HepG2 (cell line): ENCODE data around the gene ZCCHC3. TPM values are rescaled to one million over a fixed set of nuclear protein-coding genes. Genes with fewer than 3 reads are reported as not detected.

Source experiments
- CAMTA2 ChIP-seq: sonication (generic); formaldehyde crosslinking; IDR thresholded peaks from 2 replicates; pipeline ENCODE4 v1.4.0; 2020; ENCODE audit warnings: mild to moderate bottlenecking, missing genetic modification reagents, borderline replicate concordance
- KLF15 ChIP-seq: sonication (generic); formaldehyde crosslinking; IDR thresholded peaks from 2 replicates; pipeline ENCODE4 v1.8.1; 2023; ENCODE audit warnings: borderline replicate concordance, mild to moderate bottlenecking, inconsistent platforms, missing genetic modification reagents, mixed read lengths
- KMT2A ChIP-seq: sonication (generic); formaldehyde crosslinking; IDR thresholded peaks from 2 replicates; pipeline ENCODE4 v1.4.0; 2020; ENCODE audit warnings: missing genetic modification reagents
- MBNL3 ChIP-seq: fragments of 250-450 bp; sonication (Bioruptor Pico); conservative IDR thresholded peaks from 2 replicates; pipeline ENCODE4 v1.8.0; 2022; ENCODE audit warnings: mild to moderate bottlenecking, inconsistent platforms
- MIXL1 ChIP-seq: IDR thresholded peaks from 2 replicates; pipeline ENCODE4 v1.6.1; 2016
- NCOR1 ChIP-seq: fragments of 200-600 bp; sonication (generic); IDR thresholded peaks from 2 replicates; pipeline ENCODE4 v1.7.0; 2017; ENCODE audit warnings: antibody characterized with exemption, low read length, borderline replicate concordance
- PCBP1 ChIP-seq: fragments of 200-400 bp; formaldehyde crosslinking; IDR thresholded peaks from 2 replicates; pipeline ENCODE4 v1.6.1; 2017; ENCODE audit warnings: mild to moderate bottlenecking, low read depth, low read length, borderline replicate concordance
- POLR2G ChIP-seq: fragments of 200-400 bp; formaldehyde crosslinking; IDR thresholded peaks from 2 replicates; pipeline ENCODE4 v1.6.1; 2018; ENCODE audit warnings: mild to moderate bottlenecking, low read depth, low read length, moderate library complexity
- RAD21 ChIP-seq: fragments of 450-650 bp; formaldehyde crosslinking; IDR thresholded peaks from 2 replicates; pipeline ENCODE4 v1.5.0; 2020; ENCODE audit warnings: mild to moderate bottlenecking
- SATB2 ChIP-seq: sonication (generic); formaldehyde crosslinking; IDR thresholded peaks from 2 replicates; pipeline ENCODE4 v1.5.0; 2020; ENCODE audit warnings: missing genetic modification reagents
- SOX5 ChIP-seq: IDR thresholded peaks from 2 replicates; pipeline ENCODE4 v1.6.1; 2016; ENCODE audit warnings: borderline replicate concordance
- SRF ChIP-seq: IDR thresholded peaks from 2 replicates; pipeline ENCODE4 v1.6.1; 2011; ENCODE audit warnings: mild to moderate bottlenecking, low read depth, low read length, moderate library complexity
- U2AF2 ChIP-seq: fragments of 200-400 bp; formaldehyde crosslinking; IDR thresholded peaks from 2 replicates; pipeline ENCODE4 v1.6.1; 2017; ENCODE audit warnings: low read depth, mild to moderate bottlenecking, low read length
- ZNF292 ChIP-seq: sonication (generic); formaldehyde crosslinking; IDR thresholded peaks from 2 replicates; pipeline ENCODE4 v1.8.1; 2022; ENCODE audit warnings: mild to moderate bottlenecking, low read depth, missing genetic modification reagents, borderline replicate concordance
- ZNF543 ChIP-seq: sonication (generic); formaldehyde crosslinking; IDR thresholded peaks from 2 replicates; pipeline ENCODE4 v1.4.0; 2020; ENCODE audit warnings: mild to moderate bottlenecking, missing genetic modification reagents
- ZNF614 ChIP-seq: IDR thresholded peaks from 2 replicates; pipeline ENCODE4 v1.6.1; 2018; ENCODE audit warnings: missing biosample characterization, missing genetic modification reagents, inconsistent platforms, borderline replicate concordance
- ZNF629 ChIP-seq: sonication (generic); formaldehyde crosslinking; conservative IDR thresholded peaks from 2 replicates; pipeline ENCODE4 v1.5.0; 2020; ENCODE audit warnings: missing genetic modification reagents
- ZNF660 ChIP-seq: sonication (generic); formaldehyde crosslinking; IDR thresholded peaks from 2 replicates; pipeline ENCODE4 v1.5.1; 2020; ENCODE audit warnings: mild to moderate bottlenecking, low read depth, missing genetic modification reagents, borderline replicate concordance
- ZNF878 ChIP-seq: sonication (generic); formaldehyde crosslinking; IDR thresholded peaks from 2 replicates; pipeline ENCODE4 v1.8.1; 2023; ENCODE audit warnings: mild to moderate bottlenecking, missing genetic modification reagents, moderate library complexity
- polyA plus RNA-seq, 8 experiments: library from polyadenylated mRNA; depleted of rRNA in 3 of 8; stranded (reverse) in 7 of 8; unstranded in 1 of 8; fragments of >200 nt; fragmentation: Illumina TruSeq in 4 of 8; extraction: Trizol in 4 of 8; gene quantifications; 2 replicates each; pipeline versions ENCODE4 v1.2.1 to v1.2.3, GENCODE V29; 2011 to 2016; ENCODE audit warnings: low read depth in 4 of 8, missing spikeins in 1 of 8, mixed read lengths in 1 of 8; ENCODE audit not compliant: insufficient read depth in 1 of 8
- total RNA-seq, 5 experiments: library from RNA; depleted of rRNA; stranded (reverse); fragments of >200 nt; fragmentation: Illumina TruSeq; extraction: Trizol; gene quantifications; 2 replicates each; pipeline ENCODE4 v1.2.3, GENCODE V29; 2016; ENCODE audit warnings: low read depth in 1 of 5
- TF ChIP-seq, protein P1 (sequence below): sonication (generic); formaldehyde crosslinking; IDR thresholded peaks from 2 replicates; pipeline ENCODE4 v1.9.0; 2021; ENCODE audit warnings: missing genetic modification reagents, borderline replicate concordance
- TF ChIP-seq, protein P2 (sequence below): IDR thresholded peaks from 2 replicates; pipeline ENCODE4 v1.6.1; 2016; ENCODE audit warnings: low read depth, missing genetic modification reagents, missing compliant biosample characterization

ZCCHC3 gene
- total and polyA plus RNA-seq, 2 of the 13 experiments (the other 11 are each of a cell fraction or from before 2014, with no cell fraction given), result 46.6 to 63.0 TPM

DNA sequence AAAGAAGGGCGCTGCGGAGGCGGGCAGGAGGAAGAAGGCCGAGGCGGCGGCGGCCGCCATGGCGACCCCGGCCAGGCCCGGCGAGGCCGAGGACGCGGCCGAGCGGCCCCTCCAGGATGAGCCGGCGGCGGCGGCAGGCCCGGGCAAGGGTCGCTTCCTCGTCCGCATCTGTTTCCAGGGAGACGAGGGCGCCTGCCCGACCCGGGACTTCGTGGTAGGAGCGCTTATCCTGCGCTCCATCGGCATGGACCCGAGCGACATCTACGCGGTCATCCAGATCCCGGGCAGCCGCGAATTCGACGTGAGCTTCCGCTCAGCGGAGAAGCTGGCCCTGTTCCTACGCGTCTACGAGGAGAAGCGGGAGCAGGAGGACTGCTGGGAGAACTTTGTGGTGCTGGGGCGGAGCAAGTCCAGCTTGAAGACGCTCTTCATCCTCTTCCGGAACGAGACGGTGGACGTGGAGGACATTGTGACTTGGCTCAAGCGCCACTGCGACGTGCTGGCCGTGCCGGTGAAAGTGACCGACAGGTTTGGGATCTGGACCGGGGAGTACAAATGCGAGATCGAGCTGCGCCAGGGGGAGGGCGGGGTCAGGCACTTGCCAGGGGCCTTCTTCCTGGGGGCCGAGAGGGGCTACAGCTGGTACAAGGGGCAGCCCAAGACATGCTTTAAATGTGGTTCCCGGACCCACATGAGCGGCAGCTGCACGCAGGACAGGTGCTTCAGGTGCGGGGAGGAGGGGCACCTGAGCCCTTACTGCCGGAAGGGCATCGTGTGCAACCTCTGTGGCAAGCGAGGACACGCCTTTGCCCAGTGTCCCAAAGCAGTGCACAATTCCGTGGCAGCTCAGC lies 780 bp downstream of the ZCCHC3 start (continued):
- TF ChIP-seq, protein P1, sequence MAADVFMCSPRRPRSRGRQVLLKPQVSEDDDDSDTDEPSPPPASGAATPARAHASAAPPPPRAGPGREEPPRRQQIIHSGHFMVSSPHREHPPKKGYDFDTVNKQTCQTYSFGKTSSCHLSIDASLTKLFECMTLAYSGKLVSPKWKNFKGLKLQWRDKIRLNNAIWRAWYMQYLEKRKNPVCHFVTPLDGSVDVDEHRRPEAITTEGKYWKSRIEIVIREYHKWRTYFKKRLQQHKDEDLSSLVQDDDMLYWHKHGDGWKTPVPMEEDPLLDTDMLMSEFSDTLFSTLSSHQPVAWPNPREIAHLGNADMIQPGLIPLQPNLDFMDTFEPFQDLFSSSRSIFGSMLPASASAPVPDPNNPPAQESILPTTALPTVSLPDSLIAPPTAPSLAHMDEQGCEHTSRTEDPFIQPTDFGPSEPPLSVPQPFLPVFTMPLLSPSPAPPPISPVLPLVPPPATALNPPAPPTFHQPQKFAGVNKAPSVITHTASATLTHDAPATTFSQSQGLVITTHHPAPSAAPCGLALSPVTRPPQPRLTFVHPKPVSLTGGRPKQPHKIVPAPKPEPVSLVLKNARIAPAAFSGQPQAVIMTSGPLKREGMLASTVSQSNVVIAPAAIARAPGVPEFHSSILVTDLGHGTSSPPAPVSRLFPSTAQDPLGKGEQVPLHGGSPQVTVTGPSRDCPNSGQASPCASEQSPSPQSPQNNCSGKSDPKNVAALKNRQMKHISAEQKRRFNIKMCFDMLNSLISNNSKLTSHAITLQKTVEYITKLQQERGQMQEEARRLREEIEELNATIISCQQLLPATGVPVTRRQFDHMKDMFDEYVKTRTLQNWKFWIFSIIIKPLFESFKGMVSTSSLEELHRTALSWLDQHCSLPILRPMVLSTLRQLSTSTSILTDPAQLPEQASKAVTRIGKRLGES (CRISPR knock-in tag), result no peak
- no peak for TF ChIP-seq ZNF614 (CRISPR knock-in tag)
- TF ChIP-seq SATB2 (CRISPR knock-in tag), result no peak; the same call in 1 of the 2 replicates
- TF ChIP-seq KMT2A (CRISPR knock-in tag), result peak; percentile 73
- TF ChIP-seq U2AF2, result no peak
- TF ChIP-seq MBNL3 (CRISPR knock-in tag), result no peak
- TF ChIP-seq RAD21 (CRISPR knock-in tag), result peak; percentile 14
- no peak for TF ChIP-seq ZNF543 (CRISPR knock-in tag)
- no peak for TF ChIP-seq ZNF660 (CRISPR knock-in tag)
- TF ChIP-seq, protein P2, sequence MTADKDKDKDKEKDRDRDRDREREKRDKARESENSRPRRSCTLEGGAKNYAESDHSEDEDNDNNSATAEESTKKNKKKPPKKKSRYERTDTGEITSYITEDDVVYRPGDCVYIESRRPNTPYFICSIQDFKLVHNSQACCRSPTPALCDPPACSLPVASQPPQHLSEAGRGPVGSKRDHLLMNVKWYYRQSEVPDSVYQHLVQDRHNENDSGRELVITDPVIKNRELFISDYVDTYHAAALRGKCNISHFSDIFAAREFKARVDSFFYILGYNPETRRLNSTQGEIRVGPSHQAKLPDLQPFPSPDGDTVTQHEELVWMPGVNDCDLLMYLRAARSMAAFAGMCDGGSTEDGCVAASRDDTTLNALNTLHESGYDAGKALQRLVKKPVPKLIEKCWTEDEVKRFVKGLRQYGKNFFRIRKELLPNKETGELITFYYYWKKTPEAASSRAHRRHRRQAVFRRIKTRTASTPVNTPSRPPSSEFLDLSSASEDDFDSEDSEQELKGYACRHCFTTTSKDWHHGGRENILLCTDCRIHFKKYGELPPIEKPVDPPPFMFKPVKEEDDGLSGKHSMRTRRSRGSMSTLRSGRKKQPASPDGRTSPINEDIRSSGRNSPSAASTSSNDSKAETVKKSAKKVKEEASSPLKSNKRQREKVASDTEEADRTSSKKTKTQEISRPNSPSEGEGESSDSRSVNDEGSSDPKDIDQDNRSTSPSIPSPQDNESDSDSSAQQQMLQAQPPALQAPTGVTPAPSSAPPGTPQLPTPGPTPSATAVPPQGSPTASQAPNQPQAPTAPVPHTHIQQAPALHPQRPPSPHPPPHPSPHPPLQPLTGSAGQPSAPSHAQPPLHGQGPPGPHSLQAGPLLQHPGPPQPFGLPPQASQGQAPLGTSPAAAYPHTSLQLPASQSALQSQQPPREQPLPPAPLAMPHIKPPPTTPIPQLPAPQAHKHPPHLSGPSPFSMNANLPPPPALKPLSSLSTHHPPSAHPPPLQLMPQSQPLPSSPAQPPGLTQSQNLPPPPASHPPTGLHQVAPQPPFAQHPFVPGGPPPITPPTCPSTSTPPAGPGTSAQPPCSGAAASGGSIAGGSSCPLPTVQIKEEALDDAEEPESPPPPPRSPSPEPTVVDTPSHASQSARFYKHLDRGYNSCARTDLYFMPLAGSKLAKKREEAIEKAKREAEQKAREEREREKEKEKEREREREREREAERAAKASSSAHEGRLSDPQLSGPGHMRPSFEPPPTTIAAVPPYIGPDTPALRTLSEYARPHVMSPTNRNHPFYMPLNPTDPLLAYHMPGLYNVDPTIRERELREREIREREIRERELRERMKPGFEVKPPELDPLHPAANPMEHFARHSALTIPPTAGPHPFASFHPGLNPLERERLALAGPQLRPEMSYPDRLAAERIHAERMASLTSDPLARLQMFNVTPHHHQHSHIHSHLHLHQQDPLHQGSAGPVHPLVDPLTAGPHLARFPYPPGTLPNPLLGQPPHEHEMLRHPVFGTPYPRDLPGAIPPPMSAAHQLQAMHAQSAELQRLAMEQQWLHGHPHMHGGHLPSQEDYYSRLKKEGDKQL (CRISPR knock-in tag), result no peak
- TF ChIP-seq MIXL1, result no peak; the same call in 1 of the 2 replicates
- TF ChIP-seq SOX5 (CRISPR knock-in tag), result peak; percentile 32; the same call in 1 of the 2 replicates
- no peak for TF ChIP-seq NCOR1
- no peak for TF ChIP-seq SRF
- TF ChIP-seq ZNF629 (CRISPR knock-in tag), result no peak; the same call in 1 of the 2 replicates
- TF ChIP-seq CAMTA2 (CRISPR knock-in tag), result peak; percentile 99
- TF ChIP-seq ZNF878 (CRISPR knock-in tag), result no peak
- no peak; the same call in 1 of the 2 replicates for TF ChIP-seq KLF15
- TF ChIP-seq ZNF292, result peak; percentile 66; the same call in 1 of the 2 replicates
- TF ChIP-seq PCBP1, result no peak
- TF ChIP-seq POLR2G, result peak; percentile 68
